Right renal cortex interstitium (tissue), 3 donors: ENCODE measurements around the gene GGCX. TPM values are rescaled to one million over a fixed set of nuclear protein-coding genes. Genes with fewer than 3 reads are reported as not detected.
"Not testable (repeated sequence)": the region's sequence is repeated elsewhere in the genome, so short reads cannot be mapped to it uniquely, and the experiment has no call there.

Experiments used
- DNase-seq, 3 donors: peaks; one replicate each; pipeline ENCODE4 v3.0.0-alpha.2; 2013; ENCODE audit warnings: low read depth in 3 of 3, low spot score in 2 of 3
- polyA plus RNA-seq, 3 donors: library from polyadenylated mRNA; unstranded; fragments of 120-200 nt; gene quantifications; one replicate each; pipeline ENCODE4 v1.2.1, GENCODE V29; 2013; ENCODE audit not compliant: insufficient read length in 3 of 3

GGCX gene
- polyA plus RNA-seq, 3 donors: 37.7 to 41.8 (median 38.1) TPM

- DNase-seq: not testable (repeated sequence)
Observed at GRCh38 chr2:85544915-85545779, 16.1 kb downstream of the GGCX start.

DNA sequence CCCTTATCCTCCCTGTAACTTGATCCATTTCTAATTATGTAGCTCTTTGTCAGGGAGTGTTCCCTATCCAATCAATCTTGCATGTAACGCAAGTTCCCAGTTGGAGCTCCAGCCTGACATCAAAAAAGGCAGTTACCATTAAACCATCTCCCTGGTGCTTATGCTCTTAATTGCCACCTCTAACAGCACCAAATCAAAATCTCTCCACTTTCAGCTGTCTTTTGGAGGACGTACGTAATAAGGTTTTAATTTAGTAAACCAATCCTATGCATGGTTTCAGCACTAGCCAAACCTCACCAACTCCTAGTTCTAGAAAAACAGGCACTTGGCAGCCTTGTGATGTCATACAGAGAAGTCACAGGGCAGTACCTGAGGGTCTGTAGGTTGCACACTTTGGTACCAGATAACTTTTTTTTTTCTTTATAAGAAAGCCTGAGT, 17.0 kb downstream of the GGCX start:
- DNase-seq: not testable (repeated sequence)

GRCh38 chr2:85542777-85543176, 18.5 kb downstream of the GGCX start:
- DNase-seq: no peak

DNA sequence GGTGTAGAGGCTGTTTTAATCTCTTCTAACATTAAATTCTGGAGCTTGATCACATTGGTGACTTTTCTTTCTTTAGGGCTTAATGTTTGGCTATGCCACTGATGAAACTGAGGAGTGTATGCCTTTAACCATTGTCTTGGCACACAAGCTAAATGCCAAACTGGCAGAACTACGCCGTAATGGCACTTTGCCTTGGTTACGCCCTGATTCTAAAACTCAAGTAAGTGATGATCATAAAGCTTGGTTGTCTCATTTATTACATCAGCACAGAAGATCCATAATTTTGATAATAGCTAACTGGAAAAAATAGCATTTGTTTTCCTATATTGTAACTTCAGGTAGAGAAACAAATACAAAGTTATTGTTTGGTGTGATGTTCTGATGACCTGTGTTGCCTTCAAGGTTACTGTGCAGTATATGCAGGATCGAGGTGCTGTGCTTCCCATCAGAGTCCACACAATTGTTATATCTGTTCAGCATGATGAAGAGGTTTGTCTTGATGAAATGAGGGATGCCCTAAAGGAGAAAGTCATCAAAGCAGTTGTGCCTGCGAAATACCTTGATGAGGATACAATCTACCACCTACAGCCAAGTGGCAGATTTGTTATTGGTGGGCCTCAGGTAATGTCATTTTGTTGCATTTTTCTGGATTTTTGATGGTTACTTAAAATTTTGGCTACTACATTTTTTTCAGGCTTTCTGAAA, 19.4 kb downstream of the GGCX start:
- no peak for DNase-seq

GRCh38 chr2:85541262-85541661, 20.0 kb downstream of the GGCX start:
- no peak for DNase-seq

DNA sequence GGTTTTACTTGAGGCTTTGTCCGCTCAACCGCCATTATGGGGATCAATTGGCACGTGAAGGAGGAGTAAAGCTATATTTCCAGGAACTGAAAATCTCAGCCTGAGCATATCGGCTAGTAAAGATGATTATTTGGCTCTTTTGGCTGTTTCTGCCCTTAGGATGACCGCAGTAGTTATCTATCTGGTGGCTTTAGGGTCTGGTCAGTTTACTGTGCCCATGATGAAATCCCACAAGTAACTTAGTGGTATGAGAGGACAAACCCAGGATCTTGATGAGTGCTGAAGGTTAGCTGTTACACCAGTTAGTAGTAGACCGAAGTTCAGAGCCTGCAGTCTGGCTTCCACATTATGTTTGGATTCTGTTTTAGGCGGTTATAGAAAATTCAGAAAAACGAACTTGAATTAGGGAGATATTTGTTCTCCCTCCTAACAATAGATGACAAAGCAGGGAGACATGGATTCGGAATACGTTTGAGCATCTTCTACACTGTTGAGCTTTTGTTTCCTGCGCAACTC, 21.1 kb downstream of the GGCX start:
- no peak for DNase-seq

DNA sequence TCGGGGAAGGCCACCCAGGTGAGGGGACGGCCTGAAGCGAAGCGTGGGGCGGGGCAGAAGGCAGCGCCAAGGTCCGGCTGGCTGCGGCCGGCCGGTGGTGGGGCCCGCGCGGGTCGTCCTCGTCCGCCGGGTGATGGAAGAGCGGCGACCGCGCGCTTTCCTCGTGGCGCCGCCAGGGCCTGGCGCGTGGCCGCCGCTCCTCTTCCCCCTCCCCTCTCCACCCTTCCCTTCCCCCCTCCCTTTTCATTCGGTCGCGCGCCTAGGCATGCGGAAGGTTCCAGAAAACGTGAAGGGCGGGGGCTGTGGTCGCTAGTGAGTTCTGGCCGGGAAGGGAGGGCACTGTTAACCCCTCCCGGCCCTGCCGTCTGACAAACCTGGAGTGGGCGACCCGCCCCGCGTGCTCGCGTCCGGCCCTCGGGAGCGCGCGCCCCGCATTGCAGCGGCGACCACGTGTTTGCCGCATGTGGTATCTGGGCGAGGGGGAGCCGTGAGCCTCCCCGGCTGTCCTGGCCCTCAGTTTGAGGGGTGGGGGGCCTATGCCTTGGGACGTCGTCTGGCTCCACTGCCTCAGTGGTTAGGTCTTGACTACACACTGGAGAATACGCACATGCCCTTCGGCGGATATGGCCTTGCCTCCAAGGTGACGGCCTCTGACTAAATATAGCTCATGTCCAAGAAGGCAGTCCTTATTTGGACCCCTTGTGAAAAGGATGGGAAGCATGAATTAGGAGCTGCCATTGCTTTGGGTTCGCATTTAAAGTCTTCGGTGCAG, 21.7 kb downstream of the GGCX start:
- peak in 1 of 3 donors; percentile 66 for DNase-seq

- peak; percentile 93 to 96 (median 95) for DNase-seq
Observed at GRCh38 chr2:85538507-85539360, 22.6 kb downstream of the GGCX start, which contains the start of gene MAT2A. Gene MAT2A (plus strand): TSS chr2:85539168. CDS start chr2:85539288, 120 bp downstream.

DNA sequence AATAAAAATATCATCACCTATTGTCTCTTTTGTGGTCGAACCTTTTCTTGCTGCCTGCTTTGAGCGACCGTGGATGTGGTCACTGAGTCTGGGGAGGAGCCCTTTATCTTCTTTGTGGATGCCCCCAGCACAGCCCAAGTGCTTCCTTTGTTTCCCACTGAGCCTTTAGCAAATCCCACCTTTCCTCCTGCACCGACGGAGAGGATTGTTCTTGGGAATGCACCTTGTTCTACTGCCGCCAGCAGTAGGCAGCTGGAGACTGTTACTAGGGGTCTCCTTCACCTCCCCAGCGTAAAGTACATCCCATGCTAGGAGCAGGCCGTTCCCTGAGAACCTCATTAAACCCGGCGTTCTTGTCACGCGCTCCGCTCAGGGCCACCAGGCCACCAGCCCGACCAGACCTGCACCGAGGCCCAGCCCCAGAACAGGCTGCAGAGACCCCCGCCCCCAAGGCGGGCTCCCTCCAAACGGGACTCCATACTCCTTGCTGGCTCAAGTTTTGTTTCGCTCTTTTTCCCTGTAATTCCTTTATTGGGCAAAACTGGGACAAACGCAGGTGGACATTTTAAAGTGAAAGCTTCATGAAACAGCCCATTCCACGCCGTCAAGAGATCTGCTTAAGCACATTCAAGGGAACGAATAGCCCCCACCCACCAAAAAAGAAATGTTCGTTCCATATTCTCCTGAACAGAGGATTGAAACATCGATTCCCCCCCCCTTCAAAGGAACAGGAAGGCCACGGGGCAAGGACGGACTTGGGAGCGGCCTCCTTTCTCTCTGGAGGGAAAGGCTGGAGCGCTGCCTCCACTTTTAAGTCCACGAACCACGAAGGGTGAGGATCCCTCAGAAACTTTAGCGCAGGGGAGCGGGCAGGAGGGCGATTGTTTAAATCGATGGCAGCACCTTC, 23.4 kb downstream of the GGCX start:
- DNase-seq: no peak

GRCh38 chr2:85536479-85536878, 24.8 kb downstream of the GGCX start:
- DNase-seq: no peak

GRCh38 chr2:85534881-85535280, 26.4 kb downstream of the GGCX start:
- no peak for DNase-seq

DNA sequence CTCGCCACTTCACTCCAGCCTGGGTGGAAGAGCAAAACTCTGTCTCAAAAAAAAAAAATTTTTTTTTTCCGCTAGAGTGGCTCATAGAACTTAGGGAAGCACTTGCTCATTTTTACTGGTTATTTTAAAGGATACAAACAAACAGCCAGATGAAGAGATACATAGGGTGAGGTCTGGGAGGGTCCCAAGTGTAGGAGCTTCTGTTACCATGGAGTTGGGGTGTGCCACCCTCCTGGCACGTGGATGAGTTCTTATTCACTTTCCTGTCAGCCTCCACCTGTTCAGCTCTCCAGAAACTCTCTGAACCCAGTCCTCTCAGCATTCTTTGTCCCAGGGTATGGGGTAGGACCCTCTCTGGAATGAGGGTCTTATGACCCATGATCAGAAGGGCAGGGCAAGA, 27.2 kb downstream of the GGCX start:
- no peak for DNase-seq

DNA sequence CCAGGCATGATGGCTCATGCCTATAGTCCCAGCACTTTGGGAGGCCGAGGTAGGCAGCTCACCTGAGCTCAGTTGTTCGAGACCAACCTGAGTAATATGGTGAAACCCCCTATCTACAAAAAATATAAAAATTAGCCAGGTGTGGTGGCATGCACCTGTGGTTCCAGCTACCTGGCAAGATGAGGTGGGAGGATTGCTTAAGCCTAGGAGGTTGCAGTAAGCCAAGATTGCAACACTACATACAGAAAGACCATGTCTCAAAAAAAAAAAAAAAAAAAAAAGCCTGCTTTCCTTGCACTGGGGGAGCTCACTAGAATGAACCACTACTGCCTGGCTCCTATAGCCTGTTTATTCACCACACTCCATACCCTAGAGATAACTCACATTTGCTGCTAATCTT, 29.7 kb downstream of the GGCX start:
- no peak for DNase-seq

GRCh38 chr2:85529809-85530208, 31.5 kb downstream of the GGCX start:
- DNase-seq: no peak

DNA sequence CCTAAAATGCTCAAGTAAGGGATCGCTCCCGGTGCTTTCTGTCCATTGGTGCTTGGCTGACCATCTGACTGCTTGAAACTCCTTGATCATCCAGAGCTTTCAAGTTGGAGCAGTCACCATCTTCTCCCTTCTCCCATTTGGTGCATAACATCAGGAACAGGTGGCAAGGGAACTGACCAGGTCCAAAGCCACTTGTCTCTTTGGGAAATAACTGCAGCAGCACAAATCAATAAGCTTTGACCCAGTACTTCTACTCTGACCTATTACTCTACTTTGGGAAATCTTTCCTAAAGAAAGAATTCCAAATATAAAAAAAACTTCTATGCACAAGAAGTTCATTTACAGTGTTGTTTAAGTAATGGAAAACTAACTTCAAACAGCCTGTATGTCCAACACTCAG, 32.9 kb downstream of the GGCX start:
- DNase-seq: no peak

DNA sequence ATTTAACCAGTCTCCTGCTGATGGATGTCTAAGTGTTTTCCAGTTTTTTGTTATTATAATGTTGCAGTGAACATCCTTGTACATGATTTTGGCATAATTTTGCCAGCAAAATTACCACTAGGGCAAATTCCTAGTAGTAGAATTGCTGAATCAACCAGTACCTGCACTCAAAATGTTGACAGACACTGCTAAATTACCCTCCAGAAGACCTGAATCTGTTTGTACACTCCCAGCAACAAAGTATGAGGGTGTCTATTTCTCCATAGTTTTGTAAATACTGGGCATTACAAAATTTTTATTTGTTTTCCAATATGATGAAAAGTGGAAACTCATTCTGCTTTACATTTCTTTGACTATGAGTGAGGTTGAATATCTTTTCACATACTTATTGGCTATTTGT, 33.5 kb downstream of the GGCX start:
- no peak for DNase-seq

- DNase-seq: no peak
Observed at GRCh38 chr2:85525567-85525966, 35.7 kb downstream of the GGCX start.

DNA sequence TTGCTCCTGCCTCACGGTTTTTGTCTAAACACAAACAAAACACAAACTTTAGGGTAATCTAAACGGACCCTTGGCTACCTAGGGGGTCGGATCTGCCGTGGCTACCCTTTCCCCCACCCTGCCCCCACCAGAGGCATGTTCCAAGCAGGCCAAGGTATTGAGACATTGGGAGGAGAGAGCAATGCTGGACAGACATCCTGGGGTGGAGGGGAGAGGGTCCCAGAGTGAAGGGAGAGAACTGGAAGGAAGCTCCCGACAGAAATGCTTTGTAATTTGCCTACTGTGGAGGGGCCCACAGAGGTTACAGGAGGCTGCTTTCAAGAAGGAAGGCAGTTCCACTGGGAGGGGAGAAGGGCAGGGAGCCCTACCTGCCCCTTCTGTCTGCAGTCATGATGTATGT, 36.3 kb downstream of the GGCX start:
- no peak for DNase-seq

DNA sequence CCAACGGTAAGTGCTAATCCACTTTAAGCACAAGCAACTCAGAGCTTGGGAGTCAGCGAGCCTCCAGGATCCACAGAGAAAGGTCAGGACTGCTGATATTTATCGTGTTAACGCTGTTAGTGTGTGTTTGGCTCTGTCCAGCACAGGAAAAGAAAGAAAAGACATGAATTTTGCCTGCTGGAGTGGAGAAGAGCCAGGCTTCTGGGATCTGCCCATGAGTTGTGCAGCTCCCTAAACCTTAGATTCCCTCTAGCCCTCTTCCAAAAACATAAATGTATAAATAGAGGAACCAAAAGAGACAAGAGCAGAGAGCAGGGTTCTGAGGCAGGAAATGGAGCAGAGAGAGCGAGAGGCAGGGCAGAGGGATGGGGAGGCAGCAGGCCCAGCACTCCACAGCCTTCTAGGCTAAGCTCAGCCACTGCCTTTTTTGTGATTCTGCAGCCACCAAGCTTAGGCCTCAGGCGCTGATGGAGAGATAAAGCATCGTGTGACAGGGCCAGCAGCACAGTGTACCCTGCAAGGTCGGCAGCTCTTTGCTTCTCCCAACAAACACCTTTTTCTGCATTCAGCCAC, 36.9 kb downstream of the GGCX start:
- no peak for DNase-seq
